Glomerular endothelial cell (primary cell): ENCODE results near the gene SLC13A4. TPM values are rescaled to one million over a fixed set of nuclear protein-coding genes. Genes with fewer than 3 reads are reported as not detected.
"Not testable (repeated sequence)": the region's sequence is repeated elsewhere in the genome, so short reads cannot be mapped to it uniquely, and the experiment has no call there.

Source experiments
- DNase-seq: peaks from one replicate; pipeline ENCODE4 v3.0.0-alpha.2; 2011; ENCODE audit warnings: low read depth, low spot score; ENCODE audit errors: extremely low read depth
- total RNA-seq: library from RNA; depleted of rRNA; stranded (reverse); fragments of >200 nt; gene quantifications from 2 replicates; pipeline ENCODE4 v1.2.3, GENCODE V29; 2015

SLC13A4 gene
- total RNA-seq, 1 donor from 2014 or later: not detected

DNA sequence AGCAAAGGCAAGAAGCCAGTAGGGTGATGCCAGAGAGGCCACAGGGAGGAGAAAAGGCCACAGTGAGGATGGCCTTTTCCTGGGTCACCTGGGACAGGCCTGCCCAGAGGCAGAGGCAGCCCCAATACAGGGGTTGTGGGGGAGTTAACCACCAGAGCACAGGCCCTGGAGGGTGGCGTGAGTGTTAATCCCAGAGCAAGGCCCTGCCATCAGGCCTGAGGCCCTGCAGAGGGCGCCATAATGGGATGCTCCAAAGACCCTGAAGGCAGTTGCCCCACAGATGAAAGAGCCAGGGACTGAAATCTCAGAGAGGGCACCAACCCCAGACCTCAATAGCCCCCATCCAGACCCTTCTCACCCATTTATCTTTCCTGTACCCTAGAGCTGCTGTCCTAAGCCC is 23.9 kb downstream of the SLC13A4 start:
- no peak for DNase-seq

DNA sequence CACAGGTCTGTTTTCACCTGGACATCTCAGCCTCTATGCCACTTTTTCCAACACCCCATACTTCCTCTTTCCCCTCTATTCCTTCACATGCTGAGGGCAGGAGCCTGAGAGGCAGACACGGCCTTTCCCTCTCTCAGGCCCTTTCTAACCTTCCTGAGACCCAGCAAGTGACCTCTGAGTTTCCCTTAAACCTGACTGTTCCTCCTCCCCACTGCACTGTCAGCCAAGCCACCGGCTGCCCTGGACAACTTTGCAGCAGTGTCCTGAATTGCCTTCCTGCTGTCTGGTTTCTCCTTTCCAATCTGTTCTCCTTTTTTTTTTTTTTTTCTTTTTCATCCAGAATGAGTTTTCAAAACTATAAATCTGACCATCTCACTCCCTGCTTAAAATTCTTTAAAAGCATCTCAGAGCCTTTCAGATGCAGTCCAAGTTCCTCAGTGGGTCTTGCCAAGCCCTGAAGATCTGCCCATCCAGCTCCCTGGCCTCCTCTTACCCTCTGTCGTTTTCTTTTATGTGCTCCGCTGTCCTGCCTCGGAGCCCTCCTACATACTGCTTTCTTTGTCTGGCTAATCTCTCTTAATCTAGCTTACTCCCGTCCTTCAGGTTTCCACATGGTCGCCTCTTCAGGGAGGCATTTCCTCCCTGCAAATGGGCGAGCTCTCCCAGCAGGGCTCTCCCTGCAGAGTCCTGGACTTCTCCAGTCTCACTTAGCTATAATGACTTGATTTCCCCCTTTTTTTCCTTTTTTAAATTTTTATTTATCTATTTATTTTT is 30.5 kb downstream of the SLC13A4 start:
- no peak for DNase-seq

DNA sequence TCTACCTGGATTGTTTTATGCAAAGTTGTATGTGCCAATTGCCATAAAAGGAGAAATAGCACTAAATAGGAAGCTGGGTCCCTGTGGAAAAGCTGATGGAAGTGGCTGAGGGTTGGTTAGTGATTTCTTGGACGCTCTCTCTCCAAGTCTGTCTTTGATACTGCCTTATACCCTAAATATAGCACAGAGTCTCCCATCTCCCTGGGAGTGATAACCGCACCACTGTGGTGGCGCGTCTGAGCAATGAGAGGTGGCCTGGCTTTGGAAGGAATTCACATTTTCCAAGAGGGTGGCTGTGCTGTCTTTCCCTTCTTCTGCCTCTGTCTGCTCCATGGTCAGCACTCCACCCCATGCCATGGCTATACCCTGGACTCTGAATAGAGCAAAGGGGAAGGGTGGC is 34.4 kb downstream of the SLC13A4 start:
- DNase-seq: no peak

DNA sequence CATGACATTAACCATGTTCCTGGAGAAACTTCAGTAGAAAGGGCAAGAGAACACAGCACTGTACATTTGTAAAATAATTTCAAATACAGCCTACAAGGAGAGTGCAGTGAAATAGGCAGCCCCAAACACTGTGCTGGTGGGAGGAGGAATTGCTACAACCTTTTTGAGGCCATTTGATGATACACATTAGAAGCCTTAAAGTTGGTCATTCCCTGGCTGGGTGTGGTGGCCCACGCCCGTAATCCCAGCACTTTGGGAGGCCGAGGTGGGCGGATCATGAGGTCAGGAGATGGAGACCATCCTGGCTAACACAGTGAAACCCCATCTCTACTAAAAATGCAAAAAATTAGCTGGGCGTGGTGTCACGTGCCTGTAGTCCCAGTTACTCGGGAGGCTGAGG is 35.4 kb downstream of the SLC13A4 start:
- not testable (repeated sequence) for DNase-seq

DNA sequence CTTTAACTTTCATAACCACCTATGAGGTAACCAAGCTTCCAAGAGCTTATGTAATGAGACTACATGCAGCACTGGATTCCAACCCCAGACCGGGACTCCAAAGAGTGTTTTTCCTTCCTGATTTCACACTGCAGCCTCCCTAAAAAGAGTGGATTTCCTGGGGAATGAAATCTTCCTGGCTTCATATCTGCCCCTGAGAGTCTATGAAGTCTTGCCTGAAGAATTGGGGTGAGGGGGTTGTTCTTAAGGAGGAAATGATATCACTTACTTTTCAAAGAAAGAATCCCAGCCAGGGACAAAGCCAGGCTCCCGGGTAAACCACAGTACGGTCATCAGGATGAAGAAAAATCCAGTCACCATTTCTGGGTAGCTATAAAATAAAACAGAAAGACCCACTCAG is 35.9 kb downstream of the SLC13A4 start:
- DNase-seq: no peak

DNA sequence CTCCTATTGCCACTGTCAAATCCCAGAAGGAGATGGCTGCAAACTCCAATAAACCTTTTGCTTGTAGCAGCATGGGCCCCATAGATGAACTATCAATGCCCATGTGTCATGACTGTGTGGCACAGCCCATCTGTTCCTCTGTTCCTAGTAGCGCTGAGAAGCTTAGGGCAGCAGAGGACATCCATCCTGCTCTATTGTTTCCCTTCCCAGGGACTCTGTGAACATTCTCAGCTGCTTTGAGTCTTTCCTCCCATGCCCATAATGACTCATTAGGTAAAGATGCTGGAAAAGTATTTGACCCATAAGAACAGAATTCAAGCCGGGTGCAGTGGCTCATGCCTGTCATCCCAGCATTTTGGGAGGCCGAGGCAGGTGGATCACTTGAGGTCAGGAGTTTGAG is 37.4 kb downstream of the SLC13A4 start:
- no peak for DNase-seq

DNA sequence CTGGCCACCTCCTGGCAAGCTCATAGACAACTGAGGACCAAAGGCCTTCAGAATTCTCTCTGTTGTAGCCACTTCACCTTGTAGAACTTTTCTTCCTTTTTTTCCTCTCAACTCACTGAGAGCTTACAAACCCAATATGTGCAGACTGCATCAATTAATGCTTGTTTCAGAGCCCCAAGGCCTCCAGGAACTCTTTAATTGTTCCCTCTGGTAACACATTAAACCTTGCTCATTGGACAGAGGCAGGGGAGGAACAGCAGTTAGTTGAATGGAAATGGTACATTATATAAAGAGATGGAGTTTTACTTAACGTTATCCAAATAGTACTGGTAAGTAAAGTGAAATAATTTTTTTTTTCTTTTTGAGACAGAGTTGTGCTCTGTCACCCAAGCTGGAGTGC is 40.5 kb downstream of the SLC13A4 start:
- no peak for DNase-seq

DNA sequence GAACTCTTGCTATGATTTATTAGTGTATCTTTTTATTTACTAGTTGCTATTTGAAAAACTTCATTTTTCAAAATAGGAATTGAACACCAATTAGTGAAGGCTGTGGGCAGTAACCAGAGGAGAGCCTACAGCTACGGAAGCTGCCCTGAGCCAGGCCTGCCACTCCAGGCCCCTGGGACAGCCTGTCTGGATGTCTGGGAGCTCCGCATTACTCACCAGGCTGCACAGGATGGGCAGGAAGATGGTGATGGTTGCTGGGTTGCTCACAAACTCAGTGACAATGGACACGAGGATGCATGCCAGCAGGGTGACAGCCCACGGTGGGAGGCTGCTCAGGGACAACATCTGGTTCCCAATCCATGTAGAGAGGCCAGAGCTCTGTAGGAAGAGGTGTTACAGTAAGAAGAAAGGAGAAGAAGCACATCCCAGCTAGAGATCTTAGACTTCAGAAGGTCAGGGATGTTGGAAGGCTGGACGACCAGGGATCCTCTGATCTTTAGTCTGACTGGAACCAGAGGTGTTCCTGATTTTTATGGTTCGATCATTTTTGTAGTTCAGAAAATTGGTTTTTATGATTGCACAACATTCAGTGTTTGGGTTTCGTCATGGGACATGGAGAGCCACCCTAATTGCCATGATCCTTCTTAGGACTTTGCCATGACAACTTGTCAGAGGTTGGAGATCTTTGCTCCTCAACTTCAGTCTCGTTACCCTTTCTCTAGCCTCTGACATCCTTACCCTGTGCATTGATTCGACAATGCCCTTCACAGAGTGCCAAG is 42.5 kb downstream of the SLC13A4 start:
- no peak for DNase-seq

DNA sequence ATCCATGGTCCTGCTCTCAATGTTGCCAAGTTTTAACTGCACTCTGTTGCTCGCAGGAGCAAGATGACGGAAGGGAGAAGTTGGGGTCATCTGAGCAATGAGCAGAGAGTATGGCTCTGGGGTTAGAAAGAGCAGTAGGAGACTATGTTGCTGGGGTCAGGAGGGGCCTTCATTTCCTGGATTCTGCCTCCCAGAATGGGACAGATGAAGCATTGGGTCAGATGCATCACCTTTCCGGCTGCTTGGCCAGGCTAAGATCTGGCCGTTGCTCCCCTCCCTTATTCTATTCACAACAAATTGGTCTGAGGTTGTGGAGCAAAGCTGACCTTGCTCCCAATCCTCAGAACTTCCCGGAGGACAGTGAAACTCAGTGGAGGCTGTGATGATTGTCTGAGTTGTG is 43.3 kb downstream of the SLC13A4 start:
- DNase-seq: no peak

DNA sequence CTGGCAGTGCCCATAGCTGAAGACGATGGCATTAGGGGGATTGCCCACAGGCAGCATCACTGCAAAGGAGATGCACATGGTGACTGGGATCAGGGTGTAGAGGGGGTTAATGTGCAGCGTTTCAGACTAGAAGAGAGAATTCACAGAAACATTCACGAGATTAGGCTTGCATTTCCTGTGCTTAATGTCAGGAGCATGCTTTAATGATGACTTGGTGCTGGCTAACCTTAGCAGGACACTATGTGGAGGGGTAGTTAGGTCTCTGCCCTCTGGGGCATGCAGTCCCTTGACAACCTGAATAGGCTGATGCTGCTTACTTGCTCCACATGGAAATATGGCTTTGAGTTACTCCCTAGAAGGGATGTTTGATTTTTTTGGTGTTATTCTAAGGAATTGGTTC is 43.9 kb downstream of the SLC13A4 start:
- DNase-seq: no peak

DNA sequence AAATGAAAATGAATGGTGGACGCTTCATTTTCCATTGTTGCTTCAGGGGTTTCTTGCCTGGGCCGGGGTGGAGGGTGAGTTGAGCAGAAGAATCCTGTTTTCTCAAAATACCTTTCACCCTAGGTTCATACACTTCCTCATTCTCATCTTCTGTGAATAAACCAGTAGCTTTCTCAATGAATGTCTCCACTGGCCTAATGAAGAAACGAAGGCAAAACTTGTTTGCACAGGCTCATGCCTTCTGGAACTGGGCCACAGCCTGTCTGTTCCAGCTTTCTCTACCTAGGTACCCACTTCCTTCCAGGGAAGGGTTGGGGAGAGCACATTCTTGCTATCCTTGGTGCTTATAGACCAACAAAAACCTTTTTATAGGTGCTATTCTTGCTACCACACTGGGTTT is 44.4 kb downstream of the SLC13A4 start:
- DNase-seq: no peak

DNA sequence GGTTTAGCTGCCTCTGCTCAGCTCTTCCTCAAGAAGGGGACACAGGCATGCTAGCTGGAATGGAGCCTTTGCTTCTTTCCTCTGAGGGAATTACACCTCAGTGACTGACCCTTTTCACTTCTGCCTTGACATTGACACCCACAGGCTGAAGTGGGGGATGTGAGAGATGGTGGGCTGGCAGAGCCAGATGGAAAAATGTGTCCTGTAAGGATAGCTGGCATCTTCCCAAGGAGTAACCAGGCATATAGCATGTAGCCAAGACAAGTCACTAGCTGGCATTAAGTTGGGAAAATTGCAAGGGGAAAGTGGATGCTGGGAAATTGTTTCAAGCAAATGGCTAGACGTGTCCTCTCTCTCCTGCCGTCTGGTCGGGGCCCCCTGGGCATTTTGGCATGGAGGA is 45.8 kb downstream of the SLC13A4 start:
- no peak for DNase-seq

DNA sequence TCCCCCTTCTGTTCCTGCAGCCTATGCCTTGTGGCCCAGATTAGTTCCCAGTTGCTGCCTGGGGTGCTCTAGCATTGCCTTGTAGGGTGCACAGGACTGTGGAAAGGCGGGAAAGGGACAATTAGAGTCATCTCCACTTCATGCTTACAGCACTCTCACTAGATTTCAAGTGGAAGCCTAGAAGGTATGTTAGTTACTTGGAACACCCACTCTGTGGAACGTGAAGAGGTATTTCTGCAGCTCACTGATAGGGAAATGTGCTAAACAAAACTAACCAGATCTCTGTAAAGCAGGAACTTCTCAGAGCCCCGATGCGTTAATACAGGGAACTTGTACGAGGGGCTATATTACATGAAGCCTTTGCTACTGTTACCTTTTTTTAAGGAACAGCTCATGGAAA is 46.2 kb downstream of the SLC13A4 start:
- no peak for DNase-seq

DNA sequence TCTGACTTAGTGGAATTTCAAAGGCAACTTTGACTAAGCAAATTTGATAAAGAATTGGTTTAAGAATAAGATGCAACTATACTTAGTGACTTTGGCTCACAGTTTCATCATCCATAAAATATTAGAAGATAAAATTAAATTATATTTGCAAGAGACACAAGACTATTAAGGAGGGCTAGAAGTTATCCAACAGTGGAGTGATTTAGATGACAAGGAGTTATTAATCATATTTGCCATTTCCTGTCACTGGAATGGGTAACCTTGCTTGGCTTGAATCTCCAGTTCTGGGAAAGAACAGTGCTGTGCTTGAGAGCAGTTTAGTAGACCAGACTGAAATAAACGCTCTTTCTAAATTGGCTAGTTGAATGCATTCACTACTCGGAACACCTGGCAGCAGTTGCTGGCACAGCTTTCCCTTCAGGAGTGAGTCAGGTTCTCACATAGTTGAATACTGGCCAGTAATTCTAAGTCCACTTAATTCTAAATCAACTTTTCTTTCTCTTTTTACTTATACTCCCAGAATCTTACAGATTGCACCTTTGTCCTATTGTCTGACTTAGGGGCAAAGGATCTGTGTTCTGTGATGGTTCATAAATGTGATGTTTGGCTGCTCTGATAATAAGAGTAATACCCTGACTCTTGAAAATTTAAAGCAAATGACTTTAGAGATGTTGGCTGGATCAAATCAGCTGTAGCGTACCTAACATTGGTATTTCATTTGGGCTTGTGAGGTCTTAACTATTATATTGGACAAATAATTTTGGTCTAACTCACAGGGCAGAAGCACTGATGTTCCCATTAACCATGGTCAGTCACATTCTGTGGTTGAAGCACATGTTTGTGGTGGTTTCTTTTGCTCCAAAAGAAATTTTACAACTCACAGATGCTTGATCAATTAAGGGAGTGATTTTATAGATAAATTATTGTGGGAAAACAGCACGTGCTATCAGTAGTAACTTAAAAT is 49.1 kb downstream of the SLC13A4 start:
- DNase-seq: no peak

DNA sequence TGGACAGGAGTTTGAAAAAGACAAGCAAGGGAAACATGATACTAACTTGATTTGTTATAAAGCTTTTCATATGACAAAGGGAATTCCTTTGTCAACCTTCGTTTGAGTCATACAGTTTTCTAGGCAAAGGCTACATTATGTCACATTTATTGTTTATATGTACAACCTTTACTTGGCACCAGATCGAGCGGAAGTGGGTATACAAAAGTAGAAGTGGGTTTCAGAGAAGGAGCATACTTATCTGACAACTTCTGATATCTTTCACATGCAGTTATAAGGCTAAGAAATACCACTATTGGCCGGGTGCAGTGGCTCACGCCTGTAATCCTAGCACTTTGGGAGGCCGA is 54.7 kb downstream of the SLC13A4 start:
- DNase-seq: no peak

DNA sequence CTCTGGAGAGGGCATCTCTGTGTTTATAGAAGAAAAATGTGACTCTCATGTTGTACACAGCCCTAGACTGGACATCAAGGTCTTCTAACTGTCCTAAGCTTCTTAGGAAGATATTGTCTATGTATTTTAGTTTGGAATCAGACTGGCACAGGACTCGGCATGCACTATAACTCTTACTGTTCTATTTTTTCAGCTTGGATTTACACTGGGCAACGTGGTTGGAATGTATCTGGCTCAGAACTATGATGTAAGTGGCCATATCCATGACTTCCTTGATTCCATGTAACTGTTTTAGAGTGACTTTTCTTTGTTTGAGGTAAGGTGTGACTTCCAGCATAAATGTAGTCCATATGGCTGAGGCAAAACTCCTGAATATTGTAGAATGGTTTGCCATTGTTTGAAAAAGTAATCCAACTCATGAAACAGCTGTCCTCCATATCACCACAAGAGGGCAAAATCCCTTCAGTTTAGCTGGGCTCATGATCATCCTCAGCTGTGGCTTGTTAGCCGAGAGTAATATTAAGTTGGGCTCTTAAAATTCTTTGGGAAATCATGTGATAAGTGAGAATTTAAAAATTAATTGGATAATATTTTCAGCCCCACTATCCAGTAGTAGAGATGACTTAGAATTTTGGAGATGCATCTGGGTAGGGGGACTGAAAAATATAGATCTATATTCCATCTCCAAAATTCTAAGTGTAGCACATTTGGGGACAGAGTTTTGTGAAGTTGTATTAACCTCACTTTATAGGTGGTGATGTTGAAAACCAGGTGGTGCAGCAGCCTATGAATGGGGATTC is 55.2 kb downstream of the SLC13A4 start:
- no peak for DNase-seq

DNA sequence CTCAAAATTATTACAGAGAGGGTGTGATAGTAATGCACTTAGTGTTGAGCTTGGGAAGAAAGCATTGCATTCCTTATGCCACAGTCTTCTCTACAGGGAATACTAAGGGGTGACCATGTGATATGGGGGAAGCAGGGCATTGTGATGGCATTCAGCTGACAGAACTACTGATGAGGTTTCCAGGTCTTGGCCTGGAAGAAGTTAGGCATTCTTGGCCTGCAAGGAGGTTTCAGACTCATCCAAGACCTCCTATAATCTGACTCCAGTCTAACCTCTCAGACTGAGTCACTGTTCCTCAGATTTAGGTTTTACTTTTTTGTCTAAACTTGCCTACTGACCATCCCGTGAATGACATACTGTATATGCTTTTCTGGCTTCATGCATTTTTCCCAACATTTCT is 57.8 kb downstream of the SLC13A4 start:
- no peak for DNase-seq

DNA sequence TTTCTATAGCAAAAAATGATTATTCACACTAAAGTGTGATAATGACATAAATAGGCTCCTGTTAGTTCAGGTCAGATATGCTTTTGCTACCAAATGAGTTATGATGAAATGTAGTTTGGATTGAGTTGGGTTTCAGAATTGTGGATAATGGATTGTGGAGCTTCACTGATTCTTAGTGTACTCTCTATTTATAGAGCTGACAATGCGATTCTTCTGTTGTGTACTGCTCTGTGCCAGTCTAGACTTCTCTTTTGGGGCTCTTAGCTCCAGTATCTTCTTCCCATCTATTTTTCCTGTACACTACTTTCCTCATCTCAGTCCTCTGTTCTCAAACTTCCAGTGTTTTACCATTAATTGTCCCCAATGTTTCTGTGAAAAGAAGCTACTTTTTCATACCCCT is 58.2 kb downstream of the SLC13A4 start:
- no peak for DNase-seq

DNA sequence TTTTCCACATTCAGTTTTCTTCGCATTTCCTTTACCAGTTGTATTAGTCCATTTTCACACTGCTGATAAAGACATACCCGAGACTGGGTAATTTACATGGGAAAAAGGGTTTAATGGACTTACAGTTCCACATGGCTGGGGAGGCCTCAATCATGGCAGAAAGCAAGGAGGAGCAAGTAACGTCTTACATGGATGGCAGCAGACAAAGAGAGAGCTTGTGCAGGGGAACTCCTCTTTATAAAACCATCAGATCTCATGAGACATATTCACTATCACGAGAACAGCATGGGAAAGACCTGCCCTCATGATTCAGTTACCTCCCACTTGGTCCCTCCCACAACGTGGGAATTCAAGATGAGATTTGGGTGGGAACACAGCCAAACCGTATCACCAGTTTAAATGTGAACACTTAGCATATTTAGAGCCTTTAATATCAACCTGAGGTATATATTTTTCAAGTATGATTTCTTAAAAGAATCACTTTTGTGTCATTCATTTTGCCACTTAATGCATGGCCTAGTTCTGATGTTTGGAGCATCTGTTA is 59.1 kb downstream of the SLC13A4 start:
- not testable (repeated sequence) for DNase-seq

DNA sequence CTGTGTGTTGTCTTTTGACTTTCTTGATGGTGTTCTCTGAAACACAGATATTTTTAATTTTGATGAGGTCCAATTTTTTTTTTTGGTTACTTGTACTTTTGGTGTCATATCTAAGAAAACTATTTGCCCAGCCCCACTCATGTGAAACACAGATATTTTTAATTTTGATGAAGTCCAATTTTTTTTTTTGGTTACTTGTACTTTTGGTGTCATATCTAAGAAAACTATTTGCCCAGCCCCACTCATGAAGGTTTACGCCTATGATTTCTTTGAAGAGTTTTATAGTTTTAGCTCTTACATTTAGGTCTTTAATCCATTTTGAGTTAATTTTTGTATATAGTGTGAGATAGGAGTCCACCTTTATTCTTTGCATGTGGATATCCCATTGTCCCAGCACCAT is 60.4 kb downstream of the SLC13A4 start:
- not testable (repeated sequence) for DNase-seq
